Chondrocyte (in vitro differentiated cells): ENCODE results near the gene FBN2. TPM values are rescaled to one million over a fixed set of nuclear protein-coding genes. Genes with fewer than 3 reads are reported as not detected.
A peak's percentile ranks its signal among the peaks of the same experiment; 100 is the strongest.

Experiments used
- DNase-seq: peaks from one replicate; pipeline ENCODE4 v3.0.0; 2021; ENCODE audit warnings: mixed read lengths, low spot score
- H3K27ac Mint-ChIP-seq: one replicate; pipeline ENCODE4 v1.8.0; 2021; ENCODE audit warnings: mild to moderate bottlenecking, moderate library complexity, mixed read lengths; ENCODE audit not compliant: unreplicated experiment
- H3K27me3 Mint-ChIP-seq: 2 replicates; pipeline ENCODE4 v1.8.0; 2021; ENCODE audit warnings: low read depth, mixed read lengths
- H3K36me3 Mint-ChIP-seq: 2 replicates; pipeline ENCODE4 v1.8.0; 2021; ENCODE audit warnings: low read depth, mixed read lengths
- H3K4me1 Mint-ChIP-seq: 2 replicates; pipeline ENCODE4 v1.8.0; 2021; ENCODE audit warnings: low read depth, mild to moderate bottlenecking, mixed read lengths
- H3K4me3 Mint-ChIP-seq: one replicate; pipeline ENCODE4 v1.8.0; 2021; ENCODE audit warnings: mild to moderate bottlenecking, moderate library complexity, mixed read lengths; ENCODE audit not compliant: unreplicated experiment
- H3K9me3 Mint-ChIP-seq: 2 replicates; pipeline ENCODE4 v1.8.0; 2021; ENCODE audit warnings: low read depth, mixed read lengths
- total RNA-seq: library from RNA; stranded (reverse); gene quantifications from 3 replicates; pipeline ENCODE4 v1.2.1, GENCODE V29; 2021
- TF ChIP-seq, protein P1 (sequence below): fragments of 200-600 bp; sonication (generic); IDR thresholded peaks from 2 replicates; pipeline ENCODE4 v1.5.0; 2021; ENCODE audit warnings: antibody characterized with exemption, mild to moderate bottlenecking, moderate library complexity

Gene FBN2
- total RNA-seq, 1 donor from 2014 or later = 311 TPM

DNA sequence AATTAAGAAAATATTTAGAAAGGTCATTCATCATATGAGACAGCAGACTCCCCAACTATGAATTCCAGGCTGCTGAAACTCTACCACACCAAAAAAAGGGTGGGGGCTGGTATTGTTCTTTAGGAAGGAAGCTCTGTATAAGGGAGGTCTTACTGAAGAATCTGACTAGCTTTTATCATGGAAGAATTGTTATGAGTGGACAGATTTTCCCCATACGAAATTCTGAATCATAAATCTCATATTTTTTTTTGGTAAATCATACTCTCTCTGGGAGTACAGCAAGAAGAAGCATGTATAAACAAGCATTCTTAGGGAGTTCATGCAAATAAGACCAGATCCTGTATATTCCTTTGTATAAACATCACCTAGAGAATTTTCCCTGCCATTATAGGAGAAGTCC lies 234.5 kb downstream of the FBN2 start:
- Mint-ChIP-seq H3K4me1 (peaks cover 37% of the 10 kb centered on the region), H3K9me3 (no peaks in the 10 kb centered on the region)

DNA sequence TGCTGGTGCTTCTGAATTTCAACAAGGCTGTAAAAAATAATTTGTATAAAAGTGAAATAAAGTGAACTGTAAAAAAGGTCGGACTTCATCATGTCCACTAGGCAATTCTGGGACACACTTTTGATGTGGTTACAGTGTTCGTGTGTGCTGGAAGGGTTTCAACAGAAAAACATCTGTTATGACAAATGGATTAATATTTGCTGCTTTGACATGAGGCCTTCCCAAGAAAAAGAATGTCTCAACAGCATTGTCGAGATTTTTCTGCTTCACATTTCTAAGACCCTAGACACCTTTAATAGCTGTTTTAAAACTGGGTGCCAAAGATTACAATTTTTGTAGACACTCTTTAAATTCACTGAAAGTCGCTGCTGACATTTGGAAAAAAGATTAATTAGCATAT lies 237.9 kb downstream of the FBN2 start:
- Mint-ChIP-seq H3K9me3 (no peaks in the 10 kb centered on the region), H3K27ac (peak overlapping the region; percentile 45), H3K36me3 (peaks cover 34% of the 10 kb centered on the region), H3K27me3 (no peaks in the 10 kb centered on the region), H3K4me1 (peaks cover 34% of the 10 kb centered on the region), H3K4me3 (no peak overlapping the region)
- TF ChIP-seq, protein P1, sequence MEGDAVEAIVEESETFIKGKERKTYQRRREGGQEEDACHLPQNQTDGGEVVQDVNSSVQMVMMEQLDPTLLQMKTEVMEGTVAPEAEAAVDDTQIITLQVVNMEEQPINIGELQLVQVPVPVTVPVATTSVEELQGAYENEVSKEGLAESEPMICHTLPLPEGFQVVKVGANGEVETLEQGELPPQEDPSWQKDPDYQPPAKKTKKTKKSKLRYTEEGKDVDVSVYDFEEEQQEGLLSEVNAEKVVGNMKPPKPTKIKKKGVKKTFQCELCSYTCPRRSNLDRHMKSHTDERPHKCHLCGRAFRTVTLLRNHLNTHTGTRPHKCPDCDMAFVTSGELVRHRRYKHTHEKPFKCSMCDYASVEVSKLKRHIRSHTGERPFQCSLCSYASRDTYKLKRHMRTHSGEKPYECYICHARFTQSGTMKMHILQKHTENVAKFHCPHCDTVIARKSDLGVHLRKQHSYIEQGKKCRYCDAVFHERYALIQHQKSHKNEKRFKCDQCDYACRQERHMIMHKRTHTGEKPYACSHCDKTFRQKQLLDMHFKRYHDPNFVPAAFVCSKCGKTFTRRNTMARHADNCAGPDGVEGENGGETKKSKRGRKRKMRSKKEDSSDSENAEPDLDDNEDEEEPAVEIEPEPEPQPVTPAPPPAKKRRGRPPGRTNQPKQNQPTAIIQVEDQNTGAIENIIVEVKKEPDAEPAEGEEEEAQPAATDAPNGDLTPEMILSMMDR = no peak
- DNase-seq = no peak

More for the DNA sequence above, 234.5 kb downstream of the FBN2 start:
- TF ChIP-seq, protein P1 = no peak
- H3K4me3 Mint-ChIP-seq = no peak overlapping the region
- DNase-seq = no peak
- H3K27me3 Mint-ChIP-seq = no peaks in the 10 kb centered on the region
- H3K27ac Mint-ChIP-seq = peak overlapping the region; percentile 61
- peaks cover 36% of the 10 kb centered on the region for H3K36me3 Mint-ChIP-seq

DNA sequence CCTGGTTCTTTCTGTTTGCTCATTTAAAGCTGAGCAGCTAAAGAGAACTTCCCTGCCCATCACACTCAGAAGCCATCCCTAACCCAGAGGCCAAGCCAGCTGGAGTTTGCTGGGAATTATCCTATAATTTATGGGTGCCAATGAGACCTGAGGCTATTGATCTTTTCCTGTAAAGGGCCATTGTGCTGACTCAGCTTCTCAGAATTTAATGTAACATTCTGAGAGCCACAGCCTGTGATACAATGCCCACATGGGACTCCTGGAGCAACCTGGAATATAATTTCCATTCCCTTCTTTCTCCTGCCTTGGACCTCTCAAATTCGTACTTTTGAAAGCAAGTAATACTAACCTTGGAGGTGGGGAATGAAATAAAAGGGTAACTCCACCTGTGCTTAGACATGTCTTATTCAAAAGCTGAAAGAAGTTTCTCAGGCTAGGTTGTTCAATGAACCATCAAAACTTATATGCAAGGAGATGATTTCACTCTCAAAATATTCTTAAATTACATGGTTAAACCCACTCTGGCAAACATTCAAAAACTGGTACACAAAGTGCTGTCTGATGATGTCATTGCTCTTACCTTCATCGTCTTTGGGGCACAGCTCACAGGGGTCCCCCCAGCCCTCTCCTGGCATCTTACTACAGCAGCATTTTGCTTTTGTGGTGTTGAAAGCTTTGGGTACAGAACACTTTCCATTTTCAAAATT lies 247.7 kb downstream of the FBN2 start:
- TF ChIP-seq, protein P1 = no peak
- Mint-ChIP-seq H3K4me3 (no peak overlapping the region), H3K4me1 (peaks cover 30% of the 10 kb centered on the region), H3K36me3 (peaks cover 45% of the 10 kb centered on the region), H3K9me3 (peaks cover 2% of the 10 kb centered on the region), H3K27ac (peak overlapping the region; percentile 85), H3K27me3 (no peaks in the 10 kb centered on the region)
- DNase-seq = no peak

DNA sequence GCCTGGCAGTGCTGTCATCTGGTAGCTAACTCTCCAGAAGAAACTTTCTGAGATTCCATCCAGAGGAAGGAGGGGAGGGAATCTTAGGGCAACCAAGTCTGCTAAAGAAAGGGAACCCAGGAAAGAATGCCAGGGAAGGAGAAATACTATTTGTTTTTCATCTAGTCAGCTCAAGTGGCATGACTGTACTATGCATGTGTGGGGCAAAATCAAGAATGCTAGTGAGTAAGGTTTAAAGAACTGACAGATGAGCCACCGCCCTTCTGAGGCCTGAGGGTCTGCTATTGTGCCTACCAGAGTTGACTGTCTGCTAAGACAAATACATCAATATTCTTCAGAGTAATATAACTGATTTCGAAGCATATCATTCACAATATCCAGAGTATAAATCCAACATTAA lies 250.3 kb downstream of the FBN2 start:
- no peaks in the 10 kb centered on the region for H3K9me3 Mint-ChIP-seq
- DNase-seq = no peak
- TF ChIP-seq, protein P1 = no peak
- peaks cover 53% of the 10 kb centered on the region for H3K36me3 Mint-ChIP-seq
- H3K27ac Mint-ChIP-seq = peak overlapping the region; percentile 9
- H3K27me3 Mint-ChIP-seq = no peaks in the 10 kb centered on the region
- no peak overlapping the region for H3K4me3 Mint-ChIP-seq
- H3K4me1 Mint-ChIP-seq = peaks cover 38% of the 10 kb centered on the region

DNA sequence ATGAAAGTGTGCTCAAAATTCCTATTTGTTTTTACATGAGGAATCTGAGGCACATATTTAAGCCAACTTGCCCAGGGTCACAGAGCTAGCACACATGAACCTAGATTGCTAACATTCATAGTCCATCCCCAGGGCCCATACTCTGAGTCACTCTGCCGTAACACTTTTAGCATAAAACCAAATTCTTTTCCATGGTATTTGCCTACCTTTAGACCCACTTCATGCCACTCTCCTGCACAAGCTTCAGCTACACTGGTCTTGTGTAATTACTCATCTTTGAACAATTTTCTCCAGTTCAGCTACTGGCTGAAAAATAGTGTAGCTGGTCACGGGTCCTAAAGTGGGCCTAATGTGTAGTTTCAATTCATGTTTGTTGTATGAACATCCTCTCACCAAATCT lies 253.8 kb downstream of the FBN2 start:
- Mint-ChIP-seq H3K4me1 (peaks cover 19% of the 10 kb centered on the region), H3K27me3 (no peaks in the 10 kb centered on the region), H3K27ac (no peak overlapping the region), H3K9me3 (no peaks in the 10 kb centered on the region), H3K4me3 (no peak overlapping the region), H3K36me3 (peaks cover 47% of the 10 kb centered on the region)
- DNase-seq = no peak
- TF ChIP-seq, protein P1 = no peak
